IPS-15b (cell line): Measurements from ENCODE around the gene DTNB.
"Not testable (repeated sequence)": the region's sequence is repeated elsewhere in the genome, so short reads cannot be mapped to it uniquely, and the experiment has no call there.

ENCODE experiments used
- H3K27me3 ChIP-seq: one replicate; pipeline ENCODE4 v1.6.1; 2013; ENCODE audit warnings: low read length; ENCODE audit not compliant: control insufficient read depth, insufficient read depth
- H3K36me3 ChIP-seq: one replicate; pipeline ENCODE4 v1.6.1; 2013; ENCODE audit warnings: low read length; ENCODE audit not compliant: control insufficient read depth, insufficient read depth
- H3K4me1 ChIP-seq: one replicate; pipeline ENCODE4 v1.6.1; 2013; ENCODE audit warnings: mild to moderate bottlenecking, low read length; ENCODE audit not compliant: control insufficient read depth, insufficient read depth
- H3K4me3 ChIP-seq: one replicate; pipeline ENCODE4 v1.5.1; 2013; ENCODE audit warnings: low read depth, low read length
- H3K9ac ChIP-seq: one replicate; pipeline ENCODE4 v1.6.1; 2013; ENCODE audit warnings: low read depth, mild to moderate bottlenecking, low read length
- H3K9me3 ChIP-seq: one replicate; pipeline ENCODE4 v1.6.1; 2013; ENCODE audit warnings: mild to moderate bottlenecking, low read length; ENCODE audit not compliant: control insufficient read depth, insufficient read depth

Gene DTNB

GRCh38 chr2:25419678-25420242 is 253.6 kb downstream of the DTNB start:
- H3K4me1 ChIP-seq, result no peaks in the 10 kb centered on the region
- H3K27me3 ChIP-seq, result no peaks in the 10 kb centered on the region
- H3K9ac ChIP-seq, result no peak overlapping the region
- H3K36me3 ChIP-seq, result no peaks in the 10 kb centered on the region
- H3K4me3 ChIP-seq, result no peak overlapping the region
- H3K9me3 ChIP-seq, result no peaks in the 10 kb centered on the region

GRCh38 chr2:25418944-25419677 is 254.3 kb downstream of the DTNB start:
- Histone ChIP-seq H3K27me3 (no peaks in the 10 kb centered on the region), H3K4me3 (no peak overlapping the region), H3K4me1 (no peaks in the 10 kb centered on the region), H3K36me3 (no peaks in the 10 kb centered on the region), H3K9ac (no peak overlapping the region), H3K9me3 (no peaks in the 10 kb centered on the region)

GRCh38 chr2:25417715-25418369 is 255.5 kb downstream of the DTNB start:
- Histone ChIP-seq H3K4me1 (no peaks in the 10 kb centered on the region), H3K9me3 (no peaks in the 10 kb centered on the region), H3K9ac (no peak overlapping the region), H3K27me3 (no peaks in the 10 kb centered on the region), H3K4me3 (no peak overlapping the region), H3K36me3 (no peaks in the 10 kb centered on the region)

- Histone ChIP-seq H3K4me1 (no peaks in the 10 kb centered on the region), H3K9ac (no peak overlapping the region), H3K27me3 (no peaks in the 10 kb centered on the region), H3K4me3 (no peak overlapping the region), H3K36me3 (no peaks in the 10 kb centered on the region), H3K9me3 (no peaks in the 10 kb centered on the region)
These were observed 256.7 kb downstream of the DTNB start for GRCh38 chr2:25416674-25417073.

- Histone ChIP-seq H3K4me1 (no peaks in the 10 kb centered on the region), H3K4me3 (no peak overlapping the region), H3K27me3 (no peaks in the 10 kb centered on the region)
These were observed 258.6 kb downstream of the DTNB start for GRCh38 chr2:25414781-25415180.

GRCh38 chr2:25413409-25413808 is 260.0 kb downstream of the DTNB start:
- not testable (repeated sequence) for H3K4me3 ChIP-seq, H3K27me3 ChIP-seq, H3K9ac ChIP-seq, H3K36me3 ChIP-seq, H3K4me1 ChIP-seq, H3K9me3 ChIP-seq

More at GRCh38 chr2:25414781-25415180, 258.6 kb downstream of the DTNB start:
- no peaks in the 10 kb centered on the region for H3K9me3 ChIP-seq
- no peak overlapping the region for H3K9ac ChIP-seq
- H3K36me3 ChIP-seq, result no peaks in the 10 kb centered on the region

- Histone ChIP-seq H3K4me3 (no peak overlapping the region), H3K36me3 (no peaks in the 10 kb centered on the region), H3K9ac (no peak overlapping the region), H3K4me1 (no peaks in the 10 kb centered on the region), H3K27me3 (no peaks in the 10 kb centered on the region), H3K9me3 (no peaks in the 10 kb centered on the region)
These were observed 261.6 kb downstream of the DTNB start for GRCh38 chr2:25411753-25412152.

- H3K4me3 ChIP-seq, result no peak overlapping the region
- H3K9me3 ChIP-seq, result no peaks in the 10 kb centered on the region
- H3K4me1 ChIP-seq, result no peaks in the 10 kb centered on the region
- H3K27me3 ChIP-seq, result no peaks in the 10 kb centered on the region
- H3K9ac ChIP-seq, result no peak overlapping the region
- H3K36me3 ChIP-seq, result no peaks in the 10 kb centered on the region
These were observed 262.1 kb downstream of the DTNB start for GRCh38 chr2:25411281-25411680.

- Histone ChIP-seq H3K4me3 (no peak overlapping the region), H3K27me3 (no peaks in the 10 kb centered on the region), H3K9ac (no peak overlapping the region), H3K9me3 (no peaks in the 10 kb centered on the region), H3K4me1 (no peaks in the 10 kb centered on the region), H3K36me3 (no peaks in the 10 kb centered on the region)
These were observed 263.0 kb downstream of the DTNB start for GRCh38 chr2:25410370-25410769.

- no peaks in the 10 kb centered on the region for H3K27me3 ChIP-seq
- no peaks in the 10 kb centered on the region for H3K9me3 ChIP-seq
- H3K4me1 ChIP-seq, result no peaks in the 10 kb centered on the region
- H3K36me3 ChIP-seq, result no peaks in the 10 kb centered on the region
- no peak overlapping the region for H3K4me3 ChIP-seq
- H3K9ac ChIP-seq, result no peak overlapping the region
These were observed 263.9 kb downstream of the DTNB start for GRCh38 chr2:25409468-25409867.

GRCh38 chr2:25409044-25409443 is 264.3 kb downstream of the DTNB start:
- H3K36me3 ChIP-seq, result no peaks in the 10 kb centered on the region
- H3K4me3 ChIP-seq, result no peak overlapping the region
- H3K4me1 ChIP-seq, result no peaks in the 10 kb centered on the region
- no peak overlapping the region for H3K9ac ChIP-seq
- no peaks in the 10 kb centered on the region for H3K9me3 ChIP-seq
- no peaks in the 10 kb centered on the region for H3K27me3 ChIP-seq
